Testis (tissue), 2 donors: Measurements from ENCODE around the gene FCF1.

Experiments
- CTCF ChIP-seq, 3 experiments: fragments of 450-650 bp in 2 of 3; fragments of 200-600 bp in 1 of 3; sonication (generic) in 1 of 3; IDR thresholded peaks; one replicate each; pipeline ENCODE4 v1.5.1; 2016 to 2019; ENCODE audit warnings: antibody characterized with exemption in 3 of 3, mild to moderate bottlenecking in 2 of 3, moderate library complexity in 1 of 3
- POLR2A ChIP-seq: fragments of 450-650 bp; IDR thresholded peaks from one replicate; pipeline ENCODE4 v1.6.1; 2017; ENCODE audit warnings: antibody characterized with exemption, mild to moderate bottlenecking, moderate library complexity

- TF ChIP-seq CTCF (IDR thresholded peaks at IDR 0.05) (no peak), POLR2A (no peak)
Observed at GRCh38 chr14:74756326-74756725, 43.4 kb downstream of the FCF1 start.
